Gastrocnemius medialis (tissue), 4 donors: ENCODE data around the gene KAT8.

Experiments
- CTCF ChIP-seq, 5 experiments: fragments of 450-650 bp in 3 of 5; fragments of 200-600 bp in 2 of 5; sonication (generic) in 2 of 5; IDR thresholded peaks in 4 of 5; conservative IDR thresholded peaks in 1 of 5; 1 replicate in 4 of 5; 2 replicates in 1 of 5; pipeline ENCODE4 v1.5.1; 2016 to 2019; ENCODE audit warnings: antibody characterized with exemption in 5 of 5, mild to moderate bottlenecking in 3 of 5, moderate library complexity in 3 of 5
- POLR2A ChIP-seq, 2 donors: fragments of 450-650 bp; IDR thresholded peaks; one replicate each; pipeline ENCODE4 v1.6.1; 2017; ENCODE audit warnings: antibody characterized with exemption in 2 of 2, mild to moderate bottlenecking in 2 of 2, moderate library complexity in 2 of 2

DNA sequence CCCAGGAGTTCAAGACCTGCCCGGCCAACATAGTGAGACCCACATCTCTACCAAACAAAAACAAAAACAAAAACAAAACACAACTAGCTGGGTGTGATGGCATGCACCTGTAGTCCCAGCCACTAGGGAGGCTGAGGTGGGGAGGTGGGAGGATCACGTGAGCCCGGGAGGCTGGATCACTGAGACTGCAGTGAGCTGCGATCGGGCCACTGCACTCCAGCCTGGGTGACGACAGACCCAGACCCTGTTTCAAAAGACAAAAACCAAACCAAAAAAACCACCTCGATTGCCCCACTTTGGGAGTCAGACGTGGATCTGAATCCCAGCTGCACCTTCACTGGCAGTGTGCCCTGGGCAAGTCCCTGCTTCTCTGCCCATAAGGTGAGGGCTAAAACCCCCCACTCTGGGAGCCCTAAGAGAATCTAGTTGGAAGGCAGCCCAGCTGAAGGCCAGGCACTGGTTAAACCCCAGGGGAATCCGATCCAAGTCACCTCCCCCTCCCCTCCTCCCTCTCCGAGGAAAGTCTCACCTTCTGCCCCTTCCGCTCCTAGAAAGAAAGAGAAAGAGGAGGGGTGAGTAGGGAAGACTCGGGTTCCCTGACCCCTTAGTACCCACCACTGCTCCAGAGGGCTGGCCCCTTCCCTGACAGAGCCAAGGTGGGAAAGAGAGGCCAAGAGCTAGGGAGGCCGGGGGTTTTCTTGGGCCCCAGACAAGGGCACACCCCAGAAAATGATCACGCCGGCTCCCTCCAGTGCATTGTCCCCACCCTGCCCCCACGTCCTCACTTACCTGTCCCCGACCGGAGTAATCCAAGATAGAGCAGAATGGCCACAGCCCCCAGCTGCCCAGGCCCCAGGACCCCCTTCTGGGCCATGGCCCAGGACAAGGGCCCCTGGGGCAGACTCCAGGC lies 17.4 kb downstream of the KAT8 start:
- TF ChIP-seq CTCF (IDR thresholded peaks at IDR 0.05 in 4 of 5, conservative IDR thresholded peaks at IDR 0.05 in 1 of 5) (no peak), POLR2A (IDR thresholded peaks at IDR 0.05) (no peak)
